Stomach (tissue), 4 donors: ENCODE measurements around the gene OPALIN.

ENCODE experiments used
- POLR2A ChIP-seq, 4 donors: fragments of 450-650 bp; IDR thresholded peaks; one replicate each; pipeline ENCODE4 v1.6.1; 2016; ENCODE audit warnings: antibody characterized with exemption in 4 of 4, control low read depth in 2 of 4, mild to moderate bottlenecking in 1 of 4, moderate library complexity in 1 of 4
- POLR2AphosphoS5 ChIP-seq, 3 donors: sonication (generic); formaldehyde crosslinking; IDR thresholded peaks; one replicate each; pipeline ENCODE4 v1.6.1; 2016; ENCODE audit warnings: antibody characterized with exemption in 3 of 3
- TF ChIP-seq, protein P1 (sequence below), 7 experiments: fragments of 450-650 bp in 4 of 7; fragments of 200-600 bp in 3 of 7; sonication (generic) in 3 of 7; IDR thresholded peaks; one replicate each; pipeline ENCODE4 v1.5.1; 2016 to 2019; ENCODE audit warnings: antibody characterized with exemption in 7 of 7, control low read depth in 2 of 7, mild to moderate bottlenecking in 1 of 7

DNA sequence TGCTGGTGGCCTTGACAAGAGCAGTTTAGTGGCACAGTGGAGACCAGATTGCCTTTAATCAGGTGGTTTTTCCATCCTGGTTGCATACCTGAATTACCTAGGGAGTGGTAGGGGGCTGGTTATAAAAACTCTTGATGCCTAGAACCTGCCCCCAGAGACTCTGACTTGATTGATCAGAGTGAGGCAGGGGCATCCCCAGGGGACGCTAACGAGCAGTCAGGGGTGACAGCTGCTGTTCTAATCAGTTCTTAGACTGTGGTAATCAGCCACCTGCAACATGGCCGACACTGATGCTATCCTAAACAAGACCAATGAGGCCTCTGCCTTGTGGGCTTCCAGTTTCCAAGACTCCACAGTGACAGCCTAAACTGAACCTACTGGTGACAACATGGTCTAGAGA, 2.0 kb upstream of the OPALIN start:
- TF ChIP-seq, protein P1, sequence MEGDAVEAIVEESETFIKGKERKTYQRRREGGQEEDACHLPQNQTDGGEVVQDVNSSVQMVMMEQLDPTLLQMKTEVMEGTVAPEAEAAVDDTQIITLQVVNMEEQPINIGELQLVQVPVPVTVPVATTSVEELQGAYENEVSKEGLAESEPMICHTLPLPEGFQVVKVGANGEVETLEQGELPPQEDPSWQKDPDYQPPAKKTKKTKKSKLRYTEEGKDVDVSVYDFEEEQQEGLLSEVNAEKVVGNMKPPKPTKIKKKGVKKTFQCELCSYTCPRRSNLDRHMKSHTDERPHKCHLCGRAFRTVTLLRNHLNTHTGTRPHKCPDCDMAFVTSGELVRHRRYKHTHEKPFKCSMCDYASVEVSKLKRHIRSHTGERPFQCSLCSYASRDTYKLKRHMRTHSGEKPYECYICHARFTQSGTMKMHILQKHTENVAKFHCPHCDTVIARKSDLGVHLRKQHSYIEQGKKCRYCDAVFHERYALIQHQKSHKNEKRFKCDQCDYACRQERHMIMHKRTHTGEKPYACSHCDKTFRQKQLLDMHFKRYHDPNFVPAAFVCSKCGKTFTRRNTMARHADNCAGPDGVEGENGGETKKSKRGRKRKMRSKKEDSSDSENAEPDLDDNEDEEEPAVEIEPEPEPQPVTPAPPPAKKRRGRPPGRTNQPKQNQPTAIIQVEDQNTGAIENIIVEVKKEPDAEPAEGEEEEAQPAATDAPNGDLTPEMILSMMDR (IDR thresholded peaks at IDR 0.05), result no peak
- no peak for TF ChIP-seq POLR2A (IDR thresholded peaks at IDR 0.05)
- TF ChIP-seq POLR2AphosphoS5 (IDR thresholded peaks at IDR 0.05), result no peak
